Measurements from ENCODE around the gene NISCH.
A peak's percentile ranks its signal among the peaks of the same experiment; 100 is the strongest.

Gene NISCH

DNA sequence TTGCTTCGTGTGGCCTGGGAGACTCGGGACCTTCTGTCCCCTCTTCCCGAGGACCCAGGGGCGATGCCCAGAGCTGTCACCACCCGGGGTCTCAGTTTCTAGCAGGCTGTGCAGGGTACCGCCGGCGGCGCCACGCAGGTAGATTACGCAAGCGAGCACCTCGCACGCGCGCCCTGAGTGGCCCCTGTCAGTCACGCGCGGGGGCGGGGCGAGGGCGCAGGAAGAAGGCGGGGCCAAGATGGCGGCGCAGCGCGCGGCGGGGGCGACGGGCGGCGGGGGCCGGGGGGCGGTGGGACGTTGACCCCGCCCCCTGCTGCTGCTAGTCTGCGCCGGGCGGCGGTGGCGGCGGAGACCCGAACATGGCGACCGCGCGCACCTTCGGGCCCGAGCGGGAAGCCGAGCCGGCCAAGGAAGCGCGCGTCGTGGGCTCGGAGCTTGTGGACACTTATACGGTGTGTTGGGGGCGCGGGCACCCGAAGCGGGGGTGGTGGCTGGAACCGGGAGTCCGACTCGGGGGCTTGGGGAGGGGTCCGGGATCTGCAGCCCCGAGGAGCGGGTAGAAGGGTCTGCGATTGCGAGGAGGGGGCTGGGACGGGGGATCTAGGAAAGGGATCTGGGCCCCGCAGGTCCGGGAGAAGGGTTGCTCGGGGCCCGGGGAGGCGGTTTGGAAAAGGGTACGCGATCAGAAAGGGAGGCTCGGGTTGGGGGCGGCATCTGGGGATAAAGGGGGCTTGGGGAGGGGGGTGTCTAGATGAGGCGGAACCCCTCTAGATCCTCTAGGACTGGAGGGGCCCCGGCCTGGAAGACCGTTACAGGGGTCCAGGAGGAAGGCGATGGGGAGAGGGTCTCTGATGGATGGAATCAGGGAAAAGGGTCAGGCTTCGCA, at the start of gene NISCH:
Gene NISCH, plus strand, starts transcription at position 322 of the 886 bp plus-strand sequence. Its CDS starts 38 bp downstream, at position 360.
- peak; percentile 96 for DNase-seq

DNA sequence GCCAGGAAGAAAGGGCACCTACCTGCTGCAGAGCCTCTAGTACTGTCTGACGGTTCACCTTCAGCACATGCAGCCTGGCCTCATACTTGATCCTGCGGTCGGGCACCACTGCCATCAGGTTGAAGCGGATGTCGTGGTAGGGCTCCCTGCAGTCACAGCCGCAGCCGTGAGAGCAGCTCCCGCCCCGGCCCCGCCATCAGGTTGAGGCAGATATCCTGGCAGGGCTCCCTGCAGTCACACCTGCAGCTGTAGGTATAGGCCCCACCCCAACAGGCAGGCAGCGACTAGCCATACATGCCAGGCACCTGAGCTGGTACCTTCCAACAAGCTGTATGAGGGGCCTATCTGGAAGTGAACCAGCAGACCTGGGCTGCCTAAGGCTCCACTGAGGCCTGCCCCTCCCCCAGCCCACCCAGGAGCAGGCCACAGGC, 49.2 kb upstream of the NISCH start:
- DNase-seq: no peak

DNA sequence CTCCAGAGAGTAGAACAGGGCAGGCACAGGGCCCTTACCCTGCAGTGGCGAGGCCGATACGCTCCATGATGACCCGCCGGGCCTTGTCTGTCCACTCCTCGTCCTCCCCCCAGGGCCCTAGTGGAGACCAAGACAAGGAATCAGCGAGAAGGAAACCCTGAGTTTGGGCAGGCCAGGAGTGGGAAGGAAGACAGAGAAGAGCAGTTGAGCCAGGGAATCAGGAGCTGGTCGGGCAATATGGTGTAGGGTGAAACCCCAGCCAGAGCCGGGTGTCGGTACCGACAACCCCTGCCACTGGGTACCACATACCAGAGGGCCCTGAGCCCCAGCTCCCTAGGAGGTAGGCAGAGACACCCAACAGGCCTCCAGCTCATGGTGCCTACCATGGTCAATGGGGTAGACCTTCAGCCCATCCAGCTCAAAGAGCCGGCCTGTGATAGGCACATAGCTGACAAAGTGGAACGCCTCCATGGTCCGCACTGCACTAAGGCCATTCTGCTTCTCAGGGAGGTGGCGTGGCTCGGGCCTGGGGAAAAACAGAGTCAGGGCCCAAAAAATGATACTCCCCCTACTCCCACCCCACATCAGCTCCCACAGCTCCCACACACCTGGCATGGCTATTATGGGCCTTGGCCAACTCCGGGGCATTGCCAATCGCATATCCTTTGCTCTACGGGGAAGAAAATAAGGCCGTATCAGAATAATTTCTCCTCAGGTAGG, 48.5 kb upstream of the NISCH start:
- DNase-seq: no peak

DNA sequence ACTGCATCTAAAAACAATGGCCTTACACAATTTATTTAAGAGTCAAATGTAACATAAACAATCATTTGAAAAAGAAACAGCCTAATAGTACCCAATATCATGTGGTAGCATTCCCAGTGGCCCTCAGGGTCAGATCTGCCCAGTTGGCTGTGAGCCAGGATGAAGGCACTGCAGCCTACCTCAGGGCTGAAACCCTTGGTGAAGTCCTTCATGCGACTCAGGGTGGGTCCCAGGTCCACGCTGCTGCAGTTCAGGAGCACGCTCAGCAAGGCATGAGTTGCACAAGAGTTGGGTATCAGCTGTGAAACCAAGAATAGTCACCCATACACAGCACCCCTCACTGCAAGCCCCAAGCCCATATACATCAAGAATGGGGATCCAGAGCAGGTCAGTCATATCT, 47.6 kb upstream of the NISCH start:
- DNase-seq: no peak

DNA sequence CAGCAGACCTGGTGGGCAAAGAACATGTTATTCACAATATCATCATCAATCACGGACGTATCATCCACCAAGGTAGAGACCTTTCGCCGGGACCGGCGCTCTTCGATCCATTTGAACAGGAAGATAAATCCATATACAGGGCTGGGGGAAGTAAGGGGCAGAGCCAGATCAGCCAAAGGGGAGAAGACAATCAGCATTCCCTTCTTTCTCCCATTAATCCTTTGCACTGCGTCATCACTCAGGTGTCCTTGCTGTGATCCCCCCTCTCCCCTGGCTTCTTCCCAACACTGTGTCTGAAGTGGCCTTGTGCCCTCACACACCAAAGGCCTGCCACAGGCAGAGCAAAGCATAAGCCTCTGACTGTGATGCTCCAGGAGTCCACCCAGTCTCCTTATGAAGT, 46.9 kb upstream of the NISCH start:
- no peak for DNase-seq

DNA sequence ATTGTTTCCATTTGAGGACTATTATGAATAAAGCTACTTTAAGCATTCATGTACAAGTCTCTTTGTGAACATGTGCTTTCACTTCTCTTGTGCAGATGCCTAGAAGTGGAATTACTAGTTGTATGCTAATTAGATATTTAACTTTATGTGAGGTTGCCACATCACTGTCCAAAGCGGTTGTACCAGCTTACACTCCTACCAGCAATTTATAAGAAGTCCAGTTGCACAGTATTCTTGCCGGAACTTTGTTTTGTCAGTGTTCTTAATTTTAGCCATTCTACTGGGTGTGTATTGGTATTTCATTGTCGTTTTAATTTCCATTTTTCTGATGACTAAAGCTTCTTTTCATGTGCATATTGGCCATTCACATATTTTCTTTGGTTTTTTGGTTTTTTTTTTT, 39.6 kb upstream of the NISCH start:
- DNase-seq: no peak

DNA sequence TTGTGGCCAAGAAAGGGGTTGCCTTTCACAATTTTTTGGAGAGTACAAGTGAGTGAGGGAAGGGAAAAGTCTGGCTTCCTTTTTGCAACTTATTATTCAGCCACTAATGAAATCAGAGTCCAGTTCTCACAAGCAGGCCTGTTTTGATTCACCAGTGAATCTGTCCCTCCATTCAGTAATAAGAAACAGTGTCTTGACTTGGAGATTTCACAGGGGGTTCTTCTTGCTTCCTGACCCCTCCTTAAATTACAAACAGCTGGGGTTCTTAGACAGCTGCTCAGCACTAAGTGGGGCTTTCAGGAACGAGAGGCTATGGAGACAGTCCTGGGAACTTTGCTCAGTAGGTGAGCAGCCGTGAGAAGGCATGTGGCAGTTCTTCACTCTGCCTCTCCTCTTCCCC, 35.0 kb upstream of the NISCH start:
- DNase-seq: no peak

DNA sequence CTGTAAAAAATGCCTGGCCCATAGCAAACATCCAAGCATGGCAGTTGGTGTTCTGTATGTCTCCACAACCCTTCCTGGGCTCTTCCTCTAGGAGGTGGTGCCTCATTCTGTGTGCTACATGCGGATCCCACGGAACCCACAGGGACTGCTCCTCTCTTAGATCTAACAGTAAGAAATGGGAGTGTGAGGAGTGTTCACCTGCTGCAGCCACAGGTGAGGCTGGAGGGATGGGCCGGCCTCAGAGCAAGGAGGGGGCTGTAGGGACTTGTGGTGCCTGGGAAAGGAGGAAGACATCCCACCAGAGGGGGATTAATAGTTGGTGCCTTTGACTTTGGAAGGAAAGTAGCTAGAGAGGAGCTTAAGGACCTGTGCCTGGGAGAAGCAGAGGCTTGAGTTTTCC, 32.7 kb upstream of the NISCH start:
- no peak for DNase-seq

DNA sequence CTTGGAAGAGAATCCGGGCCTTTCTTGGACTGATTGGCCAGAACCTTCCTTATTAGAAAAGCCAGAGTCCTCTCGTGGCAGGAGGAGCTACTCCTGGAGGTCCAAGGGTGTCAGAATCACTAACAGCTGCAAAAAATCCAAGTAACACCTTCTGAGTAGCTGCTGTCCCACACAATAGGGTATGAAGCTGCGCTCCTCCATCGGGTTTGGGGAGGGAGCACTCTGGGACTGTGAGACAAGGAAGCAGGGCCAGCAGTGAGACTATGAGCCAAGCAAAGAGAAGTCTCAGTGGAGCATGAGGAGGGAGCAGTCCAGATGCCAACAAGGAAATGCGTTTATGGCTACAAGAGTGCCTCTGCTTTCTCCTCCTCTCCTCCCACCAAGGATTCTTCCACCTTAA, 32.2 kb upstream of the NISCH start:
- no peak for DNase-seq

DNA sequence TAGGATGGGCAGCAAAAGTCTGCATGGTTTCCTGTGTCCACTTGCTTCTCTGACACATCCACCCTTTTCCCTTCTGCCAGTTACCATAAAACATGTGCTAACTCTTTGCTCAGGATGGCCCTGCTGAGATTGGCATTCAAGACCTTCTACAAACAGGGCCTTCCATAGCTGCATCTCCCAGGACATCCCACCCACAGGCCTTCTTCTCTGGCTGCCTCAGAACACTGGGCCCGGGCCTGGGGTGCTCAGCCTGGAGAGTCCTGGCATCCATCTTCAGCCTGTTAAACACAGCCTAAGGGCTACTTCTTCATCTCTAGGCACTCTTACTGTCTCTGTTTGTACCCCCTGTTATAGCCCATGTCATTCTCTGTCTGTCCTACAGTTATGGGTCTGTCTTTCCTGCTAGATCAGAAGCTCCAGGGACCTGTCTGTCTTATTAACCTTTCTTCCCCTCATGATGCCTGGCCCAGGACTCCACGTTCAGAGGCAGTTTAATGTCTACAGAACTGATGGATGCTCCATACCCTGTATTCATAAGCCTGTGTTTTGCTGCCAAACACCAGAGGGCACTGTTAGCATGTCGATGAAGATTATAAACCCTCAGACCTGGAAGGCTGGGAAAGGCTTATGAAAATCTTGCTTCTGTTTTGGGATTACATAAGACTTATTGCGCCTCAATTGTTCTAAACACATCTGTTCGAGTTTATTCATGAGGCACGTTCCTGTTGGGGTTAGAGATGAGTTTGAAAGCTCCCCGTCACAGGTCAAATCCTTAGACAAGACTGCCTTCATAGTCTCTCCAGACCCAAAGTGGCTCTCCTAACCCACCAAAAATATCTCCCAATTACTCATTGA, 27.0 kb upstream of the NISCH start:
- peak; percentile 60 for DNase-seq

DNA sequence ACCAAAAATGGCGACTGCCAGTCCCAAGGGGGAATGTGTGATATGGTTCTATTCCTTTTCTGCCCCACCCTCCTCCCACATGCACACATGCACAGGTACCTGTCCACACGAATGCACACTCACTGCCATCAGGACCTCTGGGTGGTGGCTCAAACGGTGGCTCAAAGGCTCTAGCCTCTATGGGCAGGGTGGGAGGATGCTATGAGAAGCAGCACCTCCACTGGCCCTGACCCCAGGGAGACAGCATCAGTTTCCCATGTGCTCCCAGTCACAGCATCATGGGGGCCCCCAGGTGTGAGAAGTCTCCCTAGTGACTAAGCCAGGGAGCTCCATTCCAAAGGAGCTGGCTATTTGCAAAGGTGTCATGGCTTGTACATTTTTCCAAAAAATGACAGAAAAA, 26.4 kb upstream of the NISCH start:
- DNase-seq: no peak

DNA sequence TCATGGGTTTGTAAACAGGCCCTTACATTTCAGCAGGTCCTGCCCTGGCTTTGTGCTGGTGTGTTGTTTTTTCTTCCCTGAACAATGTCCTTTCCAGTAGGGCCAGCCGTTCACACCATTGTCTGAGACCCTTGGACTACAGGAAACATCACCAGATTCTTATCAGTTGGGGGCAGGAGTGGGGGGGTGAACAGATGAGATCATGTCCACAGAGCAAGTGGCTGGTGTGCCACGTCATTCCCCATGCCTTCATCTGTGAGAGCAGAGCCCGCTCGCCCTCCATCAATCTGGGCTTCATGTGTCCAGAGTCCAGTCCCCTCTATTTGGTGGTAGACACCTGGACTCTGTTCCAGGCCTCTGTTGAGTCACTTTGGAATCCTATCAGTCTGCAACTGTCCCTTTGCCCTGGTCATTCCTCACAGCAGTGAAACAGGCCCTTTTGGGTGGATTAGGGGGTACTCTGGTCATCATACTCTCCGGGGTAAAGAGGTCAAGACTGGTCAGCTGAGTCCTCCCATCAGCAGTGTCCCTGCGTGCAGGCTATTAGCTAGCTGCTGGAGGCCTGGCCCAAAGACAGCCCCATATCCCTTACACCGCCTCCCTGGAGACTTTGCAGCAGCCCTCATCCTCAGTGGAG, 25.5 kb upstream of the NISCH start:
- no peak for DNase-seq

DNA sequence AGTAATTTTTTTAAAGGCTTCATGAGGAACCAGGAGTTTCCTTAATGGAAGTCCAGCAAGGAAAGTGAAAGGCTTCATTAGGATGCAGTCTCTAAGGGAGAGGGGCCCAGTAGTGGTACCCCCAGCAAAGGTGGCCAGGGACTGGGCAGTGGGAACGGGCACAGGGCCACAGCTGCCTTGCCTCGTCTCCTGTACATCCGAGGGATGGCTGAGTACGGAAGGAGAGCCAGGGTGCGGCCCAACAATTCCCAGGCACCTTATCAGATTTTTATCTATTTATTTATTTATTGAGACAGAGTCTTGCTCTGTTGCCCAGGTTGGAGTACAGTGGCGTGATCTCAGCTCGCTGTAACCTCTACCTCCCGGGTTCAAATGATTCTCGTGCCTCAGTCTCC, 25.0 kb upstream of the NISCH start:
- DNase-seq: no peak

DNA sequence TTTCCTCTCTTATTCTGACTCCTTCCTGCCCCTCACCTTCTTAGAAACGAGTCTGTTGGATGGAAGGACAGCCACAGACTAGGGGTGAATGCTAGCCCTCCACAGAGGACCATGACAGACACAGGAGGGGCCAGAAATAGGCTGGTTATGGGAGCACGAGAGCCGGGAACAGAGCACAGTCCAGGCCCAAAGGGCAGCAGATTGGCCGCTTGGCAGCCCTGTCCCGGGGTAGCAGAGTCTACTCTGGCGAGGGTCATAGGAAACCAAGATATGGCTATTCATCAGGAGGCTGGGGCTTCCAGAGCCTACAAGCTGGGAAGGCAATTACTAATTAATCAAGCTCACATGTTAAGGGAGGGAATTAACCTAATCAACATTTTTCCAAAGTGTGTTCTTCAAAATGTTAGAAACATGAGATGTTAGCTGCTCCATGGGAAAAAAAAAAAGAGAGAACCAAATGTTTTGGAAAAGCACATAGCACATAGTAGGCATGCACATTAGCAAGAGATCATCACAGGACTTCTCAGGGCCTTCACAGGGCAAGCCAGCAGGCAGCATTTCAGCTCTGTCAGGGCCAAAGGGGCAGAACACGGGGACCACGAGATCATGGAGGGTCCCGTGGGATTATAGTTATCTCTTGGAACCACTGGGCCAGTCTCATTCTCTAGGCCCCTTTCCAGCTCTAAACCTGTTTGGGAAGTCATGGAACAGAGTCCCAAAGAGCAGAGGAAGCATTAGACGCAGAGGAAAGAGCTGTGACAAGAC, 23.8 kb upstream of the NISCH start:
- DNase-seq: no peak

DNA sequence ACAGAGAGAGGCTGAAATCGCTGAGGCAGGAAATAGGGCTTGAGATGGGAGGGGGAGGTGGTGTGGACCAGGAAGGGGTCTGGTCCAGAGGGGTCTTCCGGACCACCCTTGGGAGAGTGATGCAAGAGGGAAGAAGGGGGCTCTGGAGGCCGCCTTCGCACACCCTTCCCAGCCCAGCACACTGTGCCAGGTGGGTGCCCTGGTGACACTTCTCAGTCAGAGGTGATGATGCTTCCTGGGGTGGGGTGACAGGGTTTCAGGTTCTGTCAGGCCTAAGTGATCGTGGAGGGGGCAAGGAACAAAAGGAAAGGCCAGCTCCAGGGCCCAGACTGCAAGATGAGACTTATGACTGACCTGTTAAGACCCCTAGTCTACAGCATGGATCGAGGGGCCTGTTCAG, 23.2 kb upstream of the NISCH start:
- DNase-seq: no peak

DNA sequence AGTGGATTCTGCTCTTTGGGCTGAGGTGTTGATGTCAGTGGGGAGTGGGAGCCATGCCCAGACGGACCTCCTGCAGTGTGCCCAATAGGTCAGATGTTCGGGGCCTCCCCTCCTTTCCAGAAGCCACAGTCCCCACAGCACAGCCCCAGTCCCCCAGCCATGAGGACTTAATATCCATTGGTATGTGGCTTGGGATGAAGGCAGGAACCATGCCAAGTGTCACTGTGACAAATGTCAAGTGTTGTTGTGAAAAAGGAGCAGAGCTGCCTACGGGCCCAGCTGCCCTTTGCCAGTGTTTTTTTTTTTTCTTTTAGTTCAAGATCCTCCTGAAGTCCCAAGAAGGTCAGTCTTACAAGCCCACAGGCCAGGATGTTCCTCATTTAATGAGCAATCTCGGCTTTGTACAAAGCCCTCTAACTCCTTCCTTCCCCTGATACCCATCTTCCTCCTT, 22.7 kb upstream of the NISCH start:
- no peak for DNase-seq

DNA sequence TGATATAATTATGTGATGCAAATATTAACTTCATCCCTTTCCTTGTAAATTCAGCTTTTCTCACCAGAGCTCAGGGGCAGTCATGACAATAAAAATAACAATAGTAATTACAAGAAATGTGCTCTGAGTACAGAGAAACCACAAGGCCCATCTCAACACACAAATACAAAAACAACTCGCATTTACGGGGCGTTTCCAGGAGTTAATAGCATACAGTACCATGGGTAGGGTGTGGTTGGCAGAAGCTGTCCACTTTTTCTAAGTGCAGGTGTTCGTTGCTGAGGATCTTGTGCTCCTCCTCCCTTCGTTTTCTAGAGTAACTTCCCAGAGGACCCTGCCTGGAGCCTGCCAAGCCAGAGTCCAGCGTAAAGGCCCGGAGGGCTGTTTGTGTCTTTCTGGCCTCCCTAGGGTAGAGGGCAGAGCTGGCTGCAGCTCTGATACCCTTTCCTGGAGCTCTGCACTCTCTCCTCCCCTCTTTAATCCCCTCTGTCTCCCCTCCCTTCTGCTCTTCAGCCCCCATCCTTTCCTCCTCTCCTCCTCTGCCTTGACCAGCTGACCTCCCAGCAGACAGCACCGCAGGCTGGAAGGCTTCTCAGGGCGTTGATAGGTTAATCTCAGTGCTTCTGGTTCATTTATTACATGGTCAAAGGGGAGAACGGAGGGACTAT, 21.9 kb upstream of the NISCH start:
- peak; percentile 29 for DNase-seq

DNA sequence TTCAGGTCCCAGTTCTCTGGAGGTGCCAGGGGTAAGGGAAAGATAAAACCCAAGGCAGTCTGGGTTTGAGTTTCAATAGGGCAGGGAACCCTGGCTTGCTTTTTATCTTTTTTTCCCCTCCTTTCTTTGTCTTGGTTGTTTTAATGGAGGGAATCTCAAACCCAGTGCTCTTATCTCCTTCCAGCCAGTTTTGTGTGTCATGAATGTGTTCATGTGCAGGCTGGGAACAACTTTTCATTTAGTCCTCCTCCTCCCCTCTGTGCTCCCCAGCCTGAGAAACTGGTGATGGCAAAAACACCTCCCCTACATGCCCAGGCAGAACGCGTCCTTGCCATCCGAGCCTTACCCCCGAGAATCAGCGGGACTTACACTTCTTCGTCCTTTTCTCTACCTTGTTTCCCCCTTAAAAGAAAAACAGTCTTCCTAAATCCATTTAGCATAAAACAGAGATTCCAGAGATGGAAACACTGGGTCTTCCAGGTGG, 21.4 kb upstream of the NISCH start:
- no peak for DNase-seq

DNA sequence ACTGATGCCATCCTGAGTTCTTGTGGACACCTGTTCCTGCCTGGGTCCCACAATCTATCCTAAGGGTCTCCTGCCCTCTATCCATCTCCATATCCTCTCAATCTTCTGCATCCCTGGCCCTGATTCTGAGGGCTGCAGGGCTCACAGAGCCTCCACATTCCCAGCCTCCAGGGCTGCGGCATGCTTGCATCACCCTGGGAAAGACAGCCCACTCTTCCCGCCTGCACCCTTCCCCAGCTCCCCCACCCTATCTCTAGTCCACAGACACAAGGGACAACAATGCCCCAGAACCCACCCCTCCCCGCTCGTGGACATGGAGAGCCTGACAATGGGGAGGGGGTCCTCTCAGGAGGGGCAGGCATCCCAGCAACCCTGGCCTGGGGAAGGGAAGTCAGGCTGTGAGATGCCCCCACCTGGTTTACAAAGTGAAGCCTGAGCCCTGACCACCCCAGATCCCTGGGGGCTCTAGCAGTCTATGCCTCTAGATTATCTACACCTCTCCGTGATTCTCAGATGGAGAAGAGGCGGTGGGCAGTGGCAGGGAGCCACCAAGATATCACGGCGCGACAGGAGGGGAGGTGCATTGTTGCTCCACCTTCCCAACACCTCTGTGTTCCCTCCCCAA, 20.8 kb upstream of the NISCH start:
- no peak for DNase-seq

DNA sequence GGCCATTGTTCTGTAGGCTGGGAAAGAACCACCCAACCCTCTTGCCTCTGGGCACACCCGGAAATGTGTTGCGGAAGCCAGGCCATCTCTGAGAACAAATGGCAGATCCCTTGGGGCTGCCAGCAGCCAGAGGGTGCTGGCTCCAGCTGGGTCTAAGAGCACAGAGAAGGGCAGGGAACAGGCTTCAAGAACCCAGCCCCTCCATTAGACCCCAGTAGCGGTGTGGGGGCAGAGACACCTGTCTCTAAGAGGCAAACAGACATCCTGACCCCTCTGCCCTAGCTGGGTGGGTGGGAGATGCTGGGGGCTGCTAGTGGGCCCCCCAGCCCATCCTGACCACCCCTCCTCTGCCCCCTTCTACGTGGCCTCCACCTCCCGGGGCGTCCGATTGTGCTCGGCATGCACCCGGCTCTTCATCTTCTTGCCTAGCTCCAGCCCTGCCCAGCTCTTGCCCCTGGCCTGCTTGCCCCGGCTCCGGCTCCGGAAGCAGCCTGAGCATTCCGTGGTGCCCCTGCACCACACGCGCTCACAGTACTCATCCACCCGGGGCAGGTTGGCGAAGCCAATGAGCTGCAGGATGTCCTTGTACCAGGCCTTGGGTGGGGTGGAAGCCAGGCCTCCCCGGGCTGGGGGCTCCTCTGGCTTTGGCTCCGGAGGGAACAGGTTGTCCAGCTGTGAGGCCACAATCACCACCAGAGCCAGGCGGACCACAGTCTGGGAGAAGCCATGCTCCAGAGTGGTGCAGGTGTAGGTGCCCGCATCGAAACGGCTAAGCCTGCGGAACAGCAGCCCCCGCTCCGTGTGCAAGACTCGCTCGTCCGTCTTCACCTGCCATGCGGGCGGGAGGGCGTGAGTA, 19.9 kb upstream of the NISCH start:
- no peak for DNase-seq
